Tibial nerve (tissue), 4 donors: ENCODE measurements around the gene CLASP1.

Source experiments
- EP300 ChIP-seq, 2 donors: sonication (generic); formaldehyde crosslinking; IDR thresholded peaks; one replicate each; pipeline ENCODE4 v1.6.1; 2017; ENCODE audit warnings: antibody characterized with exemption in 2 of 2, mild to moderate bottlenecking in 1 of 2
- POLR2A ChIP-seq, 2 donors: fragments of 450-650 bp; IDR thresholded peaks; one replicate each; pipeline ENCODE4 v1.6.1; 2017; ENCODE audit warnings: antibody characterized with exemption in 2 of 2, mild to moderate bottlenecking in 2 of 2, moderate library complexity in 2 of 2
- TF ChIP-seq, protein P1 (sequence below), 5 experiments: fragments of 200-600 bp in 3 of 5; fragments of 450-650 bp in 2 of 5; sonication (generic) in 3 of 5; IDR thresholded peaks; one replicate each; pipeline ENCODE4 v1.5.1; 2016 to 2019; ENCODE audit warnings: antibody characterized with exemption in 5 of 5, mild to moderate bottlenecking in 3 of 5, moderate library complexity in 2 of 5

DNA sequence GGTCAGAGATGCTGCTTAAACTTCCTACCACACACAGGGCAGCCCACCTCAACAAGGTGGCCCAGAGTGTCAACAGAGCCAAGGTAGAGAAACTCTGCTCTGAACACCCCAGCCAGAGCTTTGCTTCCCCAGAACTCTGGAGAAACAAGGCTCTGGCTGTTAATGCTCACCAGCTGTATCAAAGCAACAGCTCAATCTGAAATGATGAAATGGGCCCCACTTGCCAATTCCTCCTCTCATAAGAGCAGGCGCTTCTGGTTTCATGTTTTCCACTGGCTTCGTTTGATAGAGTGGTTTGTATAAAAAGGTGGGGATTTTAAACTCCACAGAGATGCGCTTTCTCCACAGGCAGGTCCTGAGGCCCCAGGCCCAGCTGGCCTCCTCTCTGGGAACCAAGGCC, 303.4 kb downstream of the CLASP1 start:
- TF ChIP-seq, protein P1, sequence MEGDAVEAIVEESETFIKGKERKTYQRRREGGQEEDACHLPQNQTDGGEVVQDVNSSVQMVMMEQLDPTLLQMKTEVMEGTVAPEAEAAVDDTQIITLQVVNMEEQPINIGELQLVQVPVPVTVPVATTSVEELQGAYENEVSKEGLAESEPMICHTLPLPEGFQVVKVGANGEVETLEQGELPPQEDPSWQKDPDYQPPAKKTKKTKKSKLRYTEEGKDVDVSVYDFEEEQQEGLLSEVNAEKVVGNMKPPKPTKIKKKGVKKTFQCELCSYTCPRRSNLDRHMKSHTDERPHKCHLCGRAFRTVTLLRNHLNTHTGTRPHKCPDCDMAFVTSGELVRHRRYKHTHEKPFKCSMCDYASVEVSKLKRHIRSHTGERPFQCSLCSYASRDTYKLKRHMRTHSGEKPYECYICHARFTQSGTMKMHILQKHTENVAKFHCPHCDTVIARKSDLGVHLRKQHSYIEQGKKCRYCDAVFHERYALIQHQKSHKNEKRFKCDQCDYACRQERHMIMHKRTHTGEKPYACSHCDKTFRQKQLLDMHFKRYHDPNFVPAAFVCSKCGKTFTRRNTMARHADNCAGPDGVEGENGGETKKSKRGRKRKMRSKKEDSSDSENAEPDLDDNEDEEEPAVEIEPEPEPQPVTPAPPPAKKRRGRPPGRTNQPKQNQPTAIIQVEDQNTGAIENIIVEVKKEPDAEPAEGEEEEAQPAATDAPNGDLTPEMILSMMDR (IDR thresholded peaks at IDR 0.05): no peak
- TF ChIP-seq POLR2A (IDR thresholded peaks at IDR 0.05): no peak
- no peak for TF ChIP-seq EP300 (IDR thresholded peaks at IDR 0.05)
